HepG2 (cell line): ENCODE results near the gene RSAD1. TPM values are rescaled to one million over a fixed set of nuclear protein-coding genes. Genes with fewer than 3 reads are reported as not detected.

Experiments
- ATAC-seq: fragments of 200-7000 bp; cut with Tn5 transposase; 3 replicates; pipeline ENCODE4 v1.9.1; 2020; ENCODE audit warnings: mild to moderate bottlenecking, moderate library complexity
- BruUV-seq: library from RNA; stranded (reverse); fragments of 400-500 nt; replicated peaks from 2 replicates; lab custom pipeline; 2021; lab: Mats Ljungman, UMichigan
- CTCF ChIA-PET: fragments of 300-600 bp; formaldehyde crosslinking; extraction: SDS; loops from one replicate; lab custom pipeline; 2021; ENCODE audit warnings: low total read pairs, inconsistent platforms, low intra/inter-chr PET ratio; lab: Yijun Ruan, JAX
- POLR2A ChIA-PET: fragments of 350-600 bp; sonication (Branson Sonifier 250); formaldehyde crosslinking; loops from one replicate; lab custom pipeline; 2020; ENCODE audit warnings: antibody characterized with exemption, inconsistent platforms; lab: Yijun Ruan, JAX
- DNase-seq: peaks from one replicate; pipeline ENCODE4 v3.0.0-alpha.2; 2015; ENCODE audit warnings: low spot score
- FAIRE-seq: peaks from 3 replicates; lab custom pipeline; 2011; peaks lifted over from hg19 to GRCh38; lab: Jason Lieb, UNC
- H2AFZ ChIP-seq: one replicate; pipeline ENCODE4 v1.6.1; 2011; ENCODE audit warnings: low read length, inconsistent platforms
- H3K27ac ChIP-seq: fragments of 300-600 bp; 3 replicates; pipeline ENCODE4 v1.8.0; 2011; ENCODE audit warnings: mixed run types, mild to moderate bottlenecking, mixed read lengths, low read length, inconsistent platforms; ENCODE audit not compliant: insufficient read depth; ENCODE audit errors: extremely low read length
- H3K27me3 ChIP-seq, 2 experiments: fragments of 200-600 bp in 1 of 2; 2 replicates in 1 of 2; 3 replicates in 1 of 2; pipeline versions ENCODE4 v1.6.0 to v1.8.0; 2011; ENCODE audit warnings: low read length in 2 of 2, mild to moderate bottlenecking in 2 of 2, moderate library complexity in 2 of 2, inconsistent platforms in 1 of 2; ENCODE audit not compliant: insufficient read depth in 2 of 2, control insufficient read depth in 1 of 2
- H3K36me3 ChIP-seq, 2 experiments: fragments of 200-600 bp in 1 of 2; replicated peaks in 1 of 2; 2 replicates in 1 of 2; 3 replicates in 1 of 2; pipeline versions ENCODE4 v1.5.1 to v1.8.0; 2011; ENCODE audit warnings: low read length in 2 of 2, inconsistent platforms in 1 of 2; ENCODE audit not compliant: insufficient read depth in 2 of 2, control insufficient read depth in 1 of 2
- H3K4me1 ChIP-seq: 2 replicates; pipeline ENCODE4 v1.5.1; 2012; ENCODE audit warnings: low read length, inconsistent platforms; ENCODE audit not compliant: insufficient read depth
- H3K4me2 ChIP-seq: 2 replicates; pipeline ENCODE4 v1.6.0; 2011; ENCODE audit warnings: low read depth, low read length, inconsistent platforms
- H3K4me3 ChIP-seq, 3 experiments: fragments of 200-600 bp in 1 of 3; sonication (generic), shearing (Covaris generic) in 1 of 3; replicated peaks in 1 of 3; 2 replicates each; pipeline ENCODE4 v1.5.1; 2011 to 2016; ENCODE audit warnings: low read length in 3 of 3, inconsistent platforms in 2 of 3, low read depth in 2 of 3, mild to moderate bottlenecking in 2 of 3, control low read depth in 1 of 3, mixed read lengths in 1 of 3; ENCODE audit not compliant: insufficient read depth in 1 of 3
- H3K79me2 ChIP-seq: one replicate; pipeline ENCODE4 v1.6.1; 2011; ENCODE audit warnings: low read length, inconsistent platforms; ENCODE audit not compliant: insufficient read depth
- H3K9ac ChIP-seq: 2 replicates; pipeline ENCODE4 v1.6.0; 2011; ENCODE audit warnings: mild to moderate bottlenecking, low read depth, low read length, inconsistent platforms; ENCODE audit not compliant: insufficient read depth
- H3K9me3 ChIP-seq: 2 replicates; pipeline ENCODE4 v1.5.1; 2012; ENCODE audit warnings: mild to moderate bottlenecking, low read length
- H4K20me1 ChIP-seq: 2 replicates; pipeline ENCODE4 v1.6.0; 2011; ENCODE audit warnings: inconsistent platforms, mild to moderate bottlenecking, low read length, moderate library complexity; ENCODE audit not compliant: insufficient read depth
- CEBPB ChIP-seq: IDR thresholded peaks from 2 replicates; pipeline ENCODE4 v1.6.1; 2011; ENCODE audit warnings: low read depth, low read length, improper control_type of control experiment, borderline replicate concordance
- GLI4 ChIP-seq: sonication (generic); formaldehyde crosslinking; IDR thresholded peaks from 2 replicates; pipeline ENCODE4 v1.5.1; 2020; ENCODE audit warnings: missing genetic modification reagents, mild to moderate bottlenecking, moderate library complexity, borderline replicate concordance
- HCFC1 ChIP-seq: fragments of 150-350 bp; IDR thresholded peaks from 2 replicates; pipeline ENCODE4 v1.6.1; 2014; ENCODE audit warnings: low read depth, low read length
- ZFP82 ChIP-seq: sonication (generic); formaldehyde crosslinking; IDR thresholded peaks from 2 replicates; pipeline ENCODE4 v1.5.1; 2020; ENCODE audit warnings: mild to moderate bottlenecking, missing genetic modification reagents, borderline replicate concordance
- ZNF280B ChIP-seq: sonication (generic); formaldehyde crosslinking; IDR thresholded peaks from 2 replicates; pipeline ENCODE4 v1.5.0; 2020; ENCODE audit warnings: missing genetic modification reagents, mild to moderate bottlenecking, borderline replicate concordance
- ZNF784 ChIP-seq: sonication (generic); formaldehyde crosslinking; IDR thresholded peaks from 2 replicates; pipeline ENCODE4 v1.5.1; 2020; ENCODE audit warnings: missing genetic modification reagents, mild to moderate bottlenecking, borderline replicate concordance
- ZSCAN22 ChIP-seq: sonication (generic); formaldehyde crosslinking; IDR thresholded peaks from 2 replicates; pipeline ENCODE4 v1.4.0; 2020; ENCODE audit warnings: mild to moderate bottlenecking, missing genetic modification reagents
- WGBS: methylation state at CpG from one replicate; pipeline ENCODE4 v1.1.6; 2017; ENCODE audit warnings: low lambda C conversion rate; 5-methylcytosine and 5-hydroxymethylcytosine counted together
- in situ Hi-C: cut with HindIII; loops from 2 replicates; pipeline ENCODE4 v1.10.0; 2017; ENCODE audit warnings: low pct_unique_long_range_greater_than_20kb; ENCODE audit not compliant: extremely low pct_ligation_motif_present
- intact Hi-C: fragments of 100-400 bp; cut with micrococcal nuclease; formaldehyde crosslinking; loops from one replicate; pipeline ENCODE4 v1.10.0; 2022; ENCODE audit not compliant: unreplicated experiment
- polyA plus RNA-seq, 8 experiments: library from polyadenylated mRNA; depleted of rRNA in 3 of 8; stranded (reverse) in 7 of 8; unstranded in 1 of 8; fragments of >200 nt; fragmentation: Illumina TruSeq in 4 of 8; extraction: Trizol in 4 of 8; gene quantifications; 2 replicates each; pipeline versions ENCODE4 v1.2.1 to v1.2.3, GENCODE V29; 2011 to 2016; ENCODE audit warnings: low read depth in 4 of 8, missing spikeins in 1 of 8, mixed read lengths in 1 of 8; ENCODE audit not compliant: insufficient read depth in 1 of 8
- total RNA-seq, 5 experiments: library from RNA; depleted of rRNA; stranded (reverse); fragments of >200 nt; fragmentation: Illumina TruSeq; extraction: Trizol; gene quantifications; 2 replicates each; pipeline ENCODE4 v1.2.3, GENCODE V29; 2016; ENCODE audit warnings: low read depth in 1 of 5
- TF ChIP-seq, protein P1 (sequence below): sonication (generic); formaldehyde crosslinking; IDR thresholded peaks from 2 replicates; pipeline ENCODE4 v1.4.0; 2020; ENCODE audit warnings: mild to moderate bottlenecking, missing genetic modification reagents
- TF ChIP-seq, protein P2 (sequence below): sonication (generic); formaldehyde crosslinking; IDR thresholded peaks from 2 replicates; pipeline ENCODE4 v1.8.1; 2022; ENCODE audit warnings: low read depth, mild to moderate bottlenecking, missing genetic modification reagents

The RSAD1 gene
- total and polyA plus RNA-seq, 2 of the 13 experiments (the other 11 are each of a cell fraction or from before 2014, with no cell fraction given), result 22.7 to 27.7 TPM

DNA sequence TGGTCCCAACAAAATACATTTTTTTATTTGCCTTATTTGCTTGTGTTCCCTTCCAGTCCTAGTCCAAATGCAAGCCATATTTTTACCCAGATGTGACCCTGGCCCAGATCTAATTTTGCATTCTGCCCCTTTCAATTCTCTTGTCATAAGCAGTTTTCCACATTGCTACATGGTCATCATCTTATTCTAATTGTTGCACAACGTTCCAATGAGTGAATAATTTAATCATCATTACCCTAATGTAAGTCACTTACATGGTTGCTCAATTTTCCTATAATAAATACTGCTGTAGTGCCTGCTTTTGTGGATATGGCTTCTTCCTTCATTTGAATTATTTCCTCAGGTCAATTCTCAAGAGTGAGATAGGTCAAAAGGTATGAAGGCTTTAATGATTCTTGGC lies 12.8 kb downstream of the RSAD1 start:
- intact Hi-C loops, result no loop called here
- WGBS, result 2% methylated on average over 1 of the region's 1 CpG
- BruUV-seq, result no TSS peak
- FAIRE-seq (no peak), ATAC-seq (no peak), DNase-seq (no peak)
- Histone ChIP-seq H3K9ac (no peak overlapping the region), H3K9me3 (no peaks in the 10 kb centered on the region), H3K27ac (no peak overlapping the region), H2AFZ (no peak overlapping the region), H3K79me2 (no peaks in the 10 kb centered on the region), H3K4me3 (no peak overlapping the region), H3K36me3 (no peaks in the 10 kb centered on the region), H3K4me2 (no peak overlapping the region), H3K27me3 (no peaks in the 10 kb centered on the region; a peak in 1 of 5 replicates), H3K4me1 (no peaks in the 10 kb centered on the region), H4K20me1 (no peaks in the 10 kb centered on the region)
- in situ Hi-C loops, result no loop called here
- TF ChIP-seq CEBPB, result peak; percentile 71
- TF ChIP-seq, protein P1, sequence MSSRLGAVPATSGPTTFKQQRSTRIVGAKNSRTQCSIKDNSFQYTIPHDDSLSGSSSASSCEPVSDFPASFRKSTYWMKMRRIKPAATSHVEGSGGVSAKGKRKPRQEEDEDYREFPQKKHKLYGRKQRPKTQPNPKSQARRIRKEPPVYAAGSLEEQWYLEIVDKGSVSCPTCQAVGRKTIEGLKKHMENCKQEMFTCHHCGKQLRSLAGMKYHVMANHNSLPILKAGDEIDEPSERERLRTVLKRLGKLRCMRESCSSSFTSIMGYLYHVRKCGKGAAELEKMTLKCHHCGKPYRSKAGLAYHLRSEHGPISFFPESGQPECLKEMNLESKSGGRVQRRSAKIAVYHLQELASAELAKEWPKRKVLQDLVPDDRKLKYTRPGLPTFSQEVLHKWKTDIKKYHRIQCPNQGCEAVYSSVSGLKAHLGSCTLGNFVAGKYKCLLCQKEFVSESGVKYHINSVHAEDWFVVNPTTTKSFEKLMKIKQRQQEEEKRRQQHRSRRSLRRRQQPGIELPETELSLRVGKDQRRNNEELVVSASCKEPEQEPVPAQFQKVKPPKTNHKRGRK, result no peak
- POLR2A ChIA-PET, result interaction anchor here (1.0 kb wide), 1 partner anchor 13 kb away, joined by 6 read pairs; no protein-coding TSS in a partner anchor
- CTCF ChIA-PET, result no interaction called here

DNA sequence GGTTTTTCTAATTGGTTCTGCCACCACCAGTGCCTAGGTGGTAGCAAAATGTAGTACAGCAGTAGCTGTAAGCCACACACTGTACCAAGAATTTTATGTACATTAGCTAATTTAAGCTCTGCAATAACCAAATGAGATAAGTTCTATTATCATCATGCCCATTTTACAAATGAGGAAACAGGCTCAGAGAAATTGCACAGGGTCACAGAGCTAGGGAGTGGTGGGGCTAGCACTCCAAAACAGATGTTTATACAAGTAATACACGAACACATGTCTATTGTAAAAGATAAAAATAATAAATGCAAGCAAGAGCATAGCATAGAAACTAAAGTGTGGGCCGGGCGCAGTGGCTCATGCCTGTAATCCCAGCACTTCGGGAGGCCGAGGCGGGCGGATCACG lies 13.6 kb downstream of the RSAD1 start:
- FAIRE-seq (no peak), ATAC-seq (no peak), DNase-seq (no peak)
- H3K36me3 ChIP-seq, result no peaks in the 10 kb centered on the region
- H3K27me3 ChIP-seq, result no peaks in the 10 kb centered on the region; a peak in 1 of 5 replicates
- H4K20me1 ChIP-seq, result no peaks in the 10 kb centered on the region
- in situ Hi-C loops, result no loop called here
- no peak overlapping the region for H3K4me3 ChIP-seq
- no peak overlapping the region for H3K9ac ChIP-seq
- intact Hi-C loops, result no loop called here
- no peak overlapping the region for H3K4me2 ChIP-seq
- WGBS, result 75% methylated on average over 8 of the region's 8 CpGs
- ChIA-PET POLR2A (interaction anchor here (0.9 kb wide), 1 partner anchor 13 kb away, joined by 3 read pairs; no protein-coding TSS in a partner anchor), CTCF (no interaction called here)
- no peaks in the 10 kb centered on the region for H3K9me3 ChIP-seq
- no peaks in the 10 kb centered on the region for H3K4me1 ChIP-seq
- H3K27ac ChIP-seq, result no peak overlapping the region
- H2AFZ ChIP-seq, result no peak overlapping the region
- H3K79me2 ChIP-seq, result no peaks in the 10 kb centered on the region
- no TSS peak for BruUV-seq
- TF ChIP-seq ZFP82 (no peak), HCFC1 (no peak), ZNF280B (no peak), ZSCAN22 (CRISPR knock-in tag) (no peak), ZNF784 (CRISPR knock-in tag) (no peak), GLI4 (CRISPR knock-in tag) (no peak)
- TF ChIP-seq, protein P2, sequence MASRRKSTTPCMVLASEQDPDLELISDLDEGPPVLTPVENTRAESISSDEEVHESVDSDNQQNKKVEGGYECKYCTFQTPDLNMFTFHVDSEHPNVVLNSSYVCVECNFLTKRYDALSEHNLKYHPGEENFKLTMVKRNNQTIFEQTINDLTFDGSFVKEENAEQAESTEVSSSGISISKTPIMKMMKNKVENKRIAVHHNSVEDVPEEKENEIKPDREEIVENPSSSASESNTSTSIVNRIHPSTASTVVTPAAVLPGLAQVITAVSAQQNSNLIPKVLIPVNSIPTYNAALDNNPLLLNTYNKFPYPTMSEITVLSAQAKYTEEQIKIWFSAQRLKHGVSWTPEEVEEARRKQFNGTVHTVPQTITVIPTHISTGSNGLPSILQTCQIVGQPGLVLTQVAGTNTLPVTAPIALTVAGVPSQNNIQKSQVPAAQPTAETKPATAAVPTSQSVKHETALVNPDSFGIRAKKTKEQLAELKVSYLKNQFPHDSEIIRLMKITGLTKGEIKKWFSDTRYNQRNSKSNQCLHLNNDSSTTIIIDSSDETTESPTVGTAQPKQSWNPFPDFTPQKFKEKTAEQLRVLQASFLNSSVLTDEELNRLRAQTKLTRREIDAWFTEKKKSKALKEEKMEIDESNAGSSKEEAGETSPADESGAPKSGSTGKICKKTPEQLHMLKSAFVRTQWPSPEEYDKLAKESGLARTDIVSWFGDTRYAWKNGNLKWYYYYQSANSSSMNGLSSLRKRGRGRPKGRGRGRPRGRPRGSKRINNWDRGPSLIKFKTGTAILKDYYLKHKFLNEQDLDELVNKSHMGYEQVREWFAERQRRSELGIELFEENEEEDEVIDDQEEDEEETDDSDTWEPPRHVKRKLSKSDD, result no peak
